WI38 (cell line): ENCODE measurements around the gene ZC2HC1B.

Experiments
- H3K4me3 ChIP-seq: 2 replicates; pipeline ENCODE4 v1.5.1; 2011; ENCODE audit warnings: low read depth, mild to moderate bottlenecking, control low read depth, low read length
- CTCF ChIP-seq: IDR thresholded peaks from 2 replicates; pipeline ENCODE4 v1.5.1; 2012; ENCODE audit warnings: low read depth, mild to moderate bottlenecking, control low read depth, low read length

The ZC2HC1B gene

GRCh38 chr6:143838395-143838794 is 25.9 kb upstream of the ZC2HC1B start:
- no peak overlapping the region for H3K4me3 ChIP-seq
- TF ChIP-seq CTCF: no peak

DNA sequence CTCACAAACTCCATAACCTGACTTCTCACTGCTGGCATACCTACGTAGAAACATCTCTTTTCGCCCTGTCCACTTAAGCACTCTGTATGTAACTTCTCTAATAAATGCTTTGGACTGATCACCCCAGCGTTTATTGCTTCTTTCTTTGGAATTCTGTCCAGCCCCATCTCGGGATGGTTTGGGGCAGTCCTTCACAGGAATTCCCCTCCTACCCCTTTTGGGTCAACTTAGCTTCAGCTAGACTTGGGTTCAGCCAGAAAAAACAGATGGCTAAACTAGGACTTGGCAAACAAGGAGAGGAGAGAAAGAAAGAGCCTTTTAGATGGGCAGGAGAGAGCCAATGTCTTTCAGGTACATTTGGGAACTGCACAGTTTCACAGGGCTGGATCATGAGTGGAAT is 25.1 kb upstream of the ZC2HC1B start:
- H3K4me3 ChIP-seq: no peak overlapping the region
- no peak for TF ChIP-seq CTCF

DNA sequence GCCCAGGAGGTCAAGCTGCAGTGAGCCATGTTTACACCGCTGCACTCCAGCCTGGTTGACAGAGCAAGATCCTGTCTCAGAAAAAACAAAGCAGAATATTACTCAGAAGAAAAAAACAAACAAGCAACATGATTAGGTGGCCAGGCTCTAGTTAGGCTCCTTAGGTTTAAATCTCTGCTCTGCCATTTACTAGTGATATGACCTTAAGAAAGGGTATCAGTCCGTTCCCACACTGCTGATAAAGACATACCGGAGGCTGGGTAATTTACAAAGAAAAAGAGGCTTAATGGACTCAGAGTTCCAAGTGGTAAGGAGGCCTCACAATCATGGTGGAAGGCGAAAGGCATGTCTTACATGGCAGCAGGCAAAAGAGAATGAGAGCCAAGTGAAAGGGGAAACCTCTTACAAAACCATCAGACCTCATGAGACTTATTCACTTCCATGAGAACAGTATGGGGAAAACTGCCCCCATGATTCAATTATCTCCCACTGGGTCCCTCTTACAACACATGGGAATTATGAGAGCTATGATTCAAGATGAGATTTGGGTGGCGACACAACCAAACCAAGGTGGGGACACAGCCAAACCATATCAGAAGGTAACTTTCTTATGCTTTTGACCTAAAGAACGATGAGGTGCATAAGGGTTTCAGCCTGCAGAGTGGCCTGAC is 23.5 kb upstream of the ZC2HC1B start:
- H3K4me3 ChIP-seq: no peak overlapping the region
- no peak for TF ChIP-seq CTCF

DNA sequence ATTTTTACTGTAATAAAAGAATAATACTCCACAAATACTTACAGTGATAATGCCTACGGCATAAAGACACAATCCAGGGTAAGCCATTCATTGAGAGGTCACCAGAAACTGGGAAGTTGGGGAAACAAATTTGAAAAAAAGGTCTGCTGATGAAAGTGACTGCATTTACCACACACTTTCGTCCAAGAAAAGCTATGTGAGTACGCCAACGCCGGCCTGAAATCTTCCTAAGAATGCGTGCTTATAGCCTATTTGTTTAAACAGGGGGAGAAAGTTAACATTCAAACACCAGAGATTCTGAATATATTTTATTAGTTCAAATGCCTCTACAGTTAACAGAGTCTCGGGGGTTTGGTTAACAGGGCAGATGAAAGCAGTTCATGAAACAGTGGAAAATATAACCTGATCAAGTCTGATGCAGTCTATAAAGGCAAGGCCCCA is 21.8 kb upstream of the ZC2HC1B start:
- no peak for TF ChIP-seq CTCF
- H3K4me3 ChIP-seq: peak overlapping the region; percentile 93

GRCh38 chr6:143842902-143843676 is 21.2 kb upstream of the ZC2HC1B start, which contains the start of gene LTV1:
LTV1 (plus strand) TSS chr6:143843338; CDS start chr6:143843478, 140 bp downstream.
- no peak for TF ChIP-seq CTCF
- peak within 1 kb of the TSS; percentile 93 for H3K4me3 ChIP-seq

- TF ChIP-seq CTCF: no peak
- H3K4me3 ChIP-seq: peak overlapping the region; percentile 93
Measured at GRCh38 chr6:143843677-143843999, 20.6 kb upstream of the ZC2HC1B start.

- TF ChIP-seq CTCF: no peak
- H3K4me3 ChIP-seq: peak overlapping the region; percentile 93
Measured at GRCh38 chr6:143844006-143844405, 20.3 kb upstream of the ZC2HC1B start.
